Gastroesophageal sphincter (tissue), 4 donors: Measurements from ENCODE around the gene MTA3. TPM values are rescaled to one million over a fixed set of nuclear protein-coding genes. Genes with fewer than 3 reads are reported as not detected.

Experiments
- ATAC-seq: fragments of 150-250 bp; one replicate; pipeline ENCODE4 v1.9.1; 2016; ENCODE audit warnings: mild to moderate bottlenecking, moderate library complexity
- H3K27ac ChIP-seq, 4 donors: fragments of 200-600 bp; sonication (generic) in 3 of 4; 1 replicate in 3 of 4; 2 replicates in 1 of 4; pipeline ENCODE4 v1.5.1; 2016 to 2019
- H3K27me3 ChIP-seq: fragments of 200-600 bp; sonication (generic); one replicate; pipeline ENCODE4 v1.5.1; 2019
- H3K36me3 ChIP-seq, 2 donors: fragments of 200-600 bp; sonication (generic); one replicate each; pipeline ENCODE4 v1.5.1; 2019; ENCODE audit warnings: control low read depth in 1 of 2
- H3K4me1 ChIP-seq, 3 donors: fragments of 200-600 bp; sonication (generic); 1 replicate in 2 of 3; 2 replicates in 1 of 3; pipeline ENCODE4 v1.5.1; 2016 to 2019; ENCODE audit warnings: control low read depth in 2 of 3
- H3K4me3 ChIP-seq, 2 donors: fragments of 200-600 bp; sonication (generic); one replicate each; pipeline ENCODE4 v1.5.1; 2019; ENCODE audit warnings: mild to moderate bottlenecking in 1 of 2, moderate library complexity in 1 of 2
- H3K9me3 ChIP-seq, 3 donors: fragments of 200-600 bp; sonication (generic); one replicate each; pipeline ENCODE4 v1.5.1; 2017 to 2019; ENCODE audit warnings: control low read depth in 2 of 3
- EP300 ChIP-seq: sonication (generic); formaldehyde crosslinking; IDR thresholded peaks from one replicate; pipeline ENCODE4 v1.6.1; 2017; ENCODE audit warnings: antibody characterized with exemption, mild to moderate bottlenecking
- POLR2A ChIP-seq, 2 donors: fragments of 450-650 bp; IDR thresholded peaks; one replicate each; pipeline ENCODE4 v1.6.1; 2017; ENCODE audit warnings: antibody characterized with exemption in 2 of 2, mild to moderate bottlenecking in 2 of 2, moderate library complexity in 1 of 2
- POLR2AphosphoS5 ChIP-seq: sonication (generic); formaldehyde crosslinking; IDR thresholded peaks from one replicate; pipeline ENCODE4 v1.6.1; 2017; ENCODE audit warnings: antibody characterized with exemption
- WGBS, 2 donors: methylation state at CpG; one replicate each; pipeline ENCODE4 v1.1.5; 2018; ENCODE audit warnings: low coverage in 1 of 2; 5-methylcytosine and 5-hydroxymethylcytosine counted together
- total RNA-seq, 4 donors: library from RNA; depleted of rRNA; stranded (reverse); fragments of >200 nt; gene quantifications; one replicate each; pipeline ENCODE4 v1.1.0, GENCODE V29; 2016
- TF ChIP-seq, protein P1 (sequence below), 4 experiments: fragments of 200-600 bp in 2 of 4; fragments of 450-650 bp in 2 of 4; sonication (generic) in 1 of 4; IDR thresholded peaks; one replicate each; pipeline ENCODE4 v1.5.1; 2017 to 2019; ENCODE audit warnings: antibody characterized with exemption in 4 of 4, mild to moderate bottlenecking in 2 of 4, moderate library complexity in 2 of 4

MTA3 gene
- total RNA-seq, 4 donors from 2014 or later, result 22.7 to 56.2 (median 29.3) TPM

GRCh38 chr2:42757981-42758740 lies 189.7 kb downstream of the MTA3 start:
- 78 to 94% methylated on average over 2 to 4 of the region's 4 CpGs for WGBS, 2 donors
- H3K9me3 ChIP-seq, result no peaks in the 10 kb centered on the region
- H3K4me1 ChIP-seq, result peaks cover 0 to 24% (median 0%) of the 10 kb centered on the region in 3 donors
- H3K4me3 ChIP-seq, result no peak overlapping the region
- no peak for TF ChIP-seq POLR2A (IDR thresholded peaks at IDR 0.05)
- TF ChIP-seq, protein P1, sequence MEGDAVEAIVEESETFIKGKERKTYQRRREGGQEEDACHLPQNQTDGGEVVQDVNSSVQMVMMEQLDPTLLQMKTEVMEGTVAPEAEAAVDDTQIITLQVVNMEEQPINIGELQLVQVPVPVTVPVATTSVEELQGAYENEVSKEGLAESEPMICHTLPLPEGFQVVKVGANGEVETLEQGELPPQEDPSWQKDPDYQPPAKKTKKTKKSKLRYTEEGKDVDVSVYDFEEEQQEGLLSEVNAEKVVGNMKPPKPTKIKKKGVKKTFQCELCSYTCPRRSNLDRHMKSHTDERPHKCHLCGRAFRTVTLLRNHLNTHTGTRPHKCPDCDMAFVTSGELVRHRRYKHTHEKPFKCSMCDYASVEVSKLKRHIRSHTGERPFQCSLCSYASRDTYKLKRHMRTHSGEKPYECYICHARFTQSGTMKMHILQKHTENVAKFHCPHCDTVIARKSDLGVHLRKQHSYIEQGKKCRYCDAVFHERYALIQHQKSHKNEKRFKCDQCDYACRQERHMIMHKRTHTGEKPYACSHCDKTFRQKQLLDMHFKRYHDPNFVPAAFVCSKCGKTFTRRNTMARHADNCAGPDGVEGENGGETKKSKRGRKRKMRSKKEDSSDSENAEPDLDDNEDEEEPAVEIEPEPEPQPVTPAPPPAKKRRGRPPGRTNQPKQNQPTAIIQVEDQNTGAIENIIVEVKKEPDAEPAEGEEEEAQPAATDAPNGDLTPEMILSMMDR (IDR thresholded peaks at IDR 0.05), result no peak
- TF ChIP-seq POLR2AphosphoS5, result no peak
- TF ChIP-seq EP300, result no peak
- peaks cover 0 to 41% of the 10 kb centered on the region in 2 donors for H3K36me3 ChIP-seq
- H3K27ac ChIP-seq, result no peak overlapping the region
- ATAC-seq, result no peak
- H3K27me3 ChIP-seq, result no peaks in the 10 kb centered on the region

DNA sequence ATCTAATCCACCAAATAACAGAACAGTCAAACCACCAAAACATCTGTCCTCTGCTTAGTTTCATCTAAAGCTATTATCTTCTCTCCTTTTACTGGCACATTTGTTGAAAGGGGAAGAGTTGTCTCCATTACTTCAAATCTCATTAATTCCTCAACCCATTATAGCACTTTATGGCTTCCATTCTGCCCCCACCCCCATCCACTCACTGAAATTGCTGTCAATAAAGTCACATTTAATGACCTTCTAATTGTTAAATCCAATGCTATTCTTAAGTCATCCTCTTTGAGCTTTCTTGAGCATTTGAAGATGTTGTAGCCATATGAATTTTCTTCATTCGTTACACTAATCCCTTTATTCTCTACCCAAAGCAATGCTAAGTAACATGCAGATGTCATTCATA lies 190.3 kb downstream of the MTA3 start:
- Histone ChIP-seq H3K4me1 (peaks cover 0 to 19% (median 0%) of the 10 kb centered on the region in 3 donors), H3K27me3 (no peaks in the 10 kb centered on the region), H3K36me3 (peaks cover 0 to 40% of the 10 kb centered on the region in 2 donors), H3K4me3 (no peak overlapping the region), H3K27ac (no peak overlapping the region), H3K9me3 (no peaks in the 10 kb centered on the region)
- ATAC-seq, result no peak
- 93% methylated on average over 1 of the region's 1 CpG; no CpG with 5 or more reads in 1 of the 2 donors for WGBS, 2 donors
- TF ChIP-seq POLR2A (IDR thresholded peaks at IDR 0.05) (no peak), EP300 (no peak), POLR2AphosphoS5 (no peak)
- TF ChIP-seq, protein P1 (IDR thresholded peaks at IDR 0.05), result no peak

- H3K4me3 ChIP-seq, result no peak overlapping the region
- ATAC-seq, result no peak
- no peaks in the 10 kb centered on the region for H3K4me1 ChIP-seq
- no peaks in the 10 kb centered on the region for H3K27me3 ChIP-seq
- no peak overlapping the region for H3K27ac ChIP-seq
- H3K9me3 ChIP-seq, result no peaks in the 10 kb centered on the region
- WGBS, 2 donors, result 94 to 96% methylated on average over 4 to 5 of the region's 9 CpGs
- H3K36me3 ChIP-seq, result peaks cover 0 to 15% of the 10 kb centered on the region in 2 donors
- TF ChIP-seq, protein P1 (IDR thresholded peaks at IDR 0.05), result no peak
- no peak for TF ChIP-seq EP300
- no peak for TF ChIP-seq POLR2AphosphoS5
- no peak for TF ChIP-seq POLR2A (IDR thresholded peaks at IDR 0.05)
Measured at GRCh38 chr2:42761554-42761953, 193.1 kb downstream of the MTA3 start.

DNA sequence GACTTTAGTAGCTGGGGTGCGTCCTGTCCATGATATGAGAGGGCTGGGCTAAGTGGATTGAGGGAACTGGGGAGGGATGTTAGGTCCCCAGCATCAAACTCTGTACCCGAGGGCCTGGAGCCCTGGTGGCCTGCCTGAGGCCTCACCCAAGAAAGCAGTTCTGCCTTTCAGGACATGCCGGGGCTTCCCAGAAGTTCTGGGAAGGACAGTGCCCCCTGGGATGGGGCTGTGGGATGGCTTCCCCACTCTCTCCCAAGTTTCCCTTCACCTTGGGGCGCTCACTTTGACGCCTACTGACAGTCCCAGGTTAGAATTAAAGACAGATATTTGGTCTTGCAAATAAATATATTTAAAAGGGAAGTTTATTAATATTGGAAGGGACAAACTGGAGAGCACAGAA lies 193.7 kb downstream of the MTA3 start:
- no peaks in the 10 kb centered on the region for H3K27me3 ChIP-seq
- H3K4me1 ChIP-seq, result no peaks in the 10 kb centered on the region
- WGBS, 2 donors, result 100% methylated on average over 1 of the region's 5 CpGs
- no peak overlapping the region for H3K4me3 ChIP-seq
- peaks cover 0 to 20% of the 10 kb centered on the region in 2 donors for H3K36me3 ChIP-seq
- H3K27ac ChIP-seq, result no peak overlapping the region
- no peak for ATAC-seq
- TF ChIP-seq EP300, result no peak
- TF ChIP-seq POLR2A (IDR thresholded peaks at IDR 0.05), result no peak
- TF ChIP-seq, protein P1 (IDR thresholded peaks at IDR 0.05), result no peak
- TF ChIP-seq POLR2AphosphoS5, result no peak
- no peaks in the 10 kb centered on the region for H3K9me3 ChIP-seq
